NCI-H146 (cell line): ENCODE measurements around the gene NLN.
"Not testable (repeated sequence)": the region's sequence is repeated elsewhere in the genome, so short reads cannot be mapped to it uniquely, and the experiment has no call there.

Experiments
- DNase-seq: peaks from one replicate; lab custom pipeline; 2025; lab: John Stamatoyannopoulos, UW

The NLN gene

DNA sequence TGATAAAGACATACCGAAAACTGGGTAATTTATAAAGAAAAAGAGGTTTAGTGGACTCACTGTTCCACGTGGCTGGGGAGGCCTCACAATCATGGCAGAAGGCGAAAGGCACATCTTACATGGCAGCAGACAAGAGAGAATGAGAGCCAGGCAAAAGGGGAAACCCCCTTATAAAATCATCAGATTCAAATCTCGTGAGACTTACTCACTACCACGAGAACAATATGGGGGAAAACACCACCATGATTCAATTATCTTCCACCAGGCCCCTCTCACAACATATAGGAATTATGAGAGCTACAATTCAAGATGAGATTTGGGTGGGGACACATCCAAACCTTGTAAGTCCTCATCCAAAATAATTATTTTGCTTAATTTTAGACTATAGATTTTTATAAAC lies 149.8 kb downstream of the NLN start:
- not testable (repeated sequence) for DNase-seq

DNA sequence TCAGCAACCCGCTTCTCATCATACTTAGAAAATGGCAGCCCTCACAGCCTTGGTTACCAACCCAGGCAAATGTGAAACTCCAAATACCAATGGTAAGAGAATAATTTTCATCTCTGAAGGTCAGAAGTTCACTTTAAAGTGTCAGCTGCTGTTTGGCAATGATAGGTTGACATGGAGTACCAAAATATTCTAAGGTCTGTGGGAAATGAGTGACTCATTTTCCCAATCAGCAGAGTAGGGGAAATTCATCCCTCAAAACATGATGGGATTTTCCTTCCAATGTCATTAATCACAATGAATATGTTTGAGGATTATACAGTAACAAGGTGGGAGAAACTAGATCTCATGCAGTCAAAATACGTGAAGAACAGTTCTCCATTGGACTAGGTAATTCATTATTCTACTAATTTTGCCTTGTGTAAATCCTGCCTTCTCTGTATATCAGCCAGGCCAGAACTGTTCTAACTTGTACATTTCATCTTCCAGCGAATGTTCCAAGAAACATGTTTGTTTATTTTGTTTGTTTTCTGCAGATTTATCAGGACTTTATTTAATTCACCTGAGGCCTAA lies 151.3 kb downstream of the NLN start:
- no peak for DNase-seq

DNA sequence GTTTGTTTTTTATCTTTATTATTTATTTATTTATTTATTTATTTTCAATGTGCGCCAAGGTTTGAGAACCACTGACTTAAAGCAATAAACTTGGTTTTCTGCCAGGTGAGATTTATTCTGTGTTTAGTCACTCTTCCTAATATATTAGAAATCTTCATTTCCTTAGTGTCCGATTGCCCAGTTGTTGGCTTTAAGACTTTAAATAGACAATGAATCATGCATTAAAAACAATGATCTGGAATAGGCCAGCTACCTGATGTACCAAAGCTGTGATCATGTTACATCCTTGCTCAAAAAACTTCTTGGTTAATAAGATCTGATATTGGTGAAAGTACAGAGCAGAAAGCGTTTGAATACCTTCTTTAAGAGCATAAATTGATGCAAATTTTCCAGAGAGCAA lies 152.2 kb downstream of the NLN start:
- DNase-seq: no peak

DNA sequence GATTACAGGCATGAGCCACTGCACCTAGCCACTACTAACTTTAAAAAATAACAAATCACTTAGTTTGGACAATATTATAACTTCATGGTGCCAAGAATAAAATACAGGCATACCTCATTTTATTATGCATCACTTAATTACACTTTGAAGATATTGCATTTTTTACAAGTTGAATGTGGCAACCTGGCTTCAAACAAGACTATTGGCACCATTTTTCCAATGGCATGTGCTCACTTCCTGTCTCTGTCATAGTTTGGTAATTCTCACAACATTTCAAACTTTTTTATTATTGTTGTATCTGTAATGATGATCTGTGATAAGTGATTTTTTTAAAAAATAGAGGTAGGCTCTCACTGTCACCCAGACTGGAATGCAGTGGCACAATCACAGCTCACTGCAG lies 154.5 kb downstream of the NLN start:
- DNase-seq: no peak

DNA sequence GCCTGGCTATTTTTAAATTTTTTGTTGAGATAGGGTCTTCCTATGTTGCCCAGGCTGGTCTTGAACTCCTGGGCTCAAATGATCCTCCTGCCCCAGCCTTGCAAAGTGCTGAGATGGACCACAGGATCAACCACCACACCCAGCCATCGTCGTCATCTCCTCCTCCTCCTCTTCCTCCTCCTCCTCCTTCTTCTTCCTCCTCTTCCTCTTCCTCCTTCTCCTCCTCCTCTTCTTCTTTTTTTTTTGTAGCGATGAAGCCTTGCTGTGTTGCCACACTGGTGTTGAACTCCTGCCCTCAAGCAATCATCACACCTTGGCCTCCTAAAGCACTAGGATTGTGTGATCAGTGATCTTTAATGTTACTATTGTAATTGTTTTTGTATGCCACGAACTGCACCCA lies 155.0 kb downstream of the NLN start:
- DNase-seq: no peak
